ENCODE data around the gene ZSCAN25.

- no peak for TF ChIP-seq POLR2A (IDR thresholded peaks at IDR 0.05)
- TF ChIP-seq CTCF (IDR thresholded peaks at IDR 0.05): no peak
- no peak for TF ChIP-seq EP300 (IDR thresholded peaks at IDR 0.05; ENCODE audit: low read depth)
- TF ChIP-seq POLR2AphosphoS5 (IDR thresholded peaks at IDR 0.05): no peak
Measured at GRCh38 chr7:99626661-99627060, 9.9 kb downstream of the ZSCAN25 start.

Data from transverse colon (tissue), 4 donors.